ENCODE results near the gene PRKD1.
"Not testable (repeated sequence)": the region's sequence is repeated elsewhere in the genome, so short reads cannot be mapped to it uniquely, and the experiment has no call there.

GRCh38 chr14:29726560-29727331 lies 200.9 kb downstream of the PRKD1 start:
- TF ChIP-seq POLR2A (IDR thresholded peaks at IDR 0.05) = not testable (repeated sequence)
- TF ChIP-seq, protein P1, sequence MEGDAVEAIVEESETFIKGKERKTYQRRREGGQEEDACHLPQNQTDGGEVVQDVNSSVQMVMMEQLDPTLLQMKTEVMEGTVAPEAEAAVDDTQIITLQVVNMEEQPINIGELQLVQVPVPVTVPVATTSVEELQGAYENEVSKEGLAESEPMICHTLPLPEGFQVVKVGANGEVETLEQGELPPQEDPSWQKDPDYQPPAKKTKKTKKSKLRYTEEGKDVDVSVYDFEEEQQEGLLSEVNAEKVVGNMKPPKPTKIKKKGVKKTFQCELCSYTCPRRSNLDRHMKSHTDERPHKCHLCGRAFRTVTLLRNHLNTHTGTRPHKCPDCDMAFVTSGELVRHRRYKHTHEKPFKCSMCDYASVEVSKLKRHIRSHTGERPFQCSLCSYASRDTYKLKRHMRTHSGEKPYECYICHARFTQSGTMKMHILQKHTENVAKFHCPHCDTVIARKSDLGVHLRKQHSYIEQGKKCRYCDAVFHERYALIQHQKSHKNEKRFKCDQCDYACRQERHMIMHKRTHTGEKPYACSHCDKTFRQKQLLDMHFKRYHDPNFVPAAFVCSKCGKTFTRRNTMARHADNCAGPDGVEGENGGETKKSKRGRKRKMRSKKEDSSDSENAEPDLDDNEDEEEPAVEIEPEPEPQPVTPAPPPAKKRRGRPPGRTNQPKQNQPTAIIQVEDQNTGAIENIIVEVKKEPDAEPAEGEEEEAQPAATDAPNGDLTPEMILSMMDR (IDR thresholded peaks at IDR 0.05) = not testable (repeated sequence)
